ENCODE data around the gene RAB5B. TPM values are rescaled to one million over a fixed set of nuclear protein-coding genes. Genes with fewer than 3 reads are reported as not detected.

The RAB5B gene
- total RNA-seq, 2 donors from 2014 or later: 70.3 to 89.2 TPM

- H3K4me1 ChIP-seq (ENCODE audit: control insufficient read depth in 1 of 2, low read depth in 2 of 2): peaks cover 20 to 44% of the 10 kb centered on the region in 2 donors
- ATAC-seq (ENCODE audit: insufficient number of reproducible peaks, low FRiP score, low read depth): no peak
- H3K36me3 ChIP-seq: no peaks in the 10 kb centered on the region
- no peak overlapping the region for H3K4me3 ChIP-seq
- H3K27me3 ChIP-seq (replicated peaks; ENCODE audit: insufficient read depth): no peaks in the 10 kb centered on the region
- peak overlapping the region in 1 of 2 donors; percentile 84 for H3K27ac ChIP-seq
- no peaks in the 10 kb centered on the region for H3K9me3 ChIP-seq
- no peak for TF ChIP-seq CTCF (IDR thresholded peaks at IDR 0.05)
- DNase-seq (ENCODE audit: low spot score): no peak
These were observed 3.1 kb upstream of the RAB5B start for GRCh38 chr12:55970775-55971174.

GRCh38 chr12:55972042-55972441 is 1.8 kb upstream of the RAB5B start:
- no peaks in the 10 kb centered on the region for H3K27me3 ChIP-seq (replicated peaks; ENCODE audit: insufficient read depth)
- peaks cover 23 to 48% of the 10 kb centered on the region in 2 donors for H3K4me1 ChIP-seq (ENCODE audit: control insufficient read depth in 1 of 2, low read depth in 2 of 2)
- ATAC-seq (ENCODE audit: insufficient number of reproducible peaks, low FRiP score, low read depth) (no peak), DNase-seq (ENCODE audit: low spot score) (no peak)
- no peak for TF ChIP-seq CTCF (IDR thresholded peaks at IDR 0.05)
- no peaks in the 10 kb centered on the region for H3K9me3 ChIP-seq
- no peaks in the 10 kb centered on the region for H3K36me3 ChIP-seq
- H3K27ac ChIP-seq: peak overlapping the region; percentile 84 to 92
- H3K4me3 ChIP-seq: peak overlapping the region; percentile 72

GRCh38 chr12:55972456-55972855 is 1.4 kb upstream of the RAB5B start:
- peak overlapping the region; percentile 84 to 92 for H3K27ac ChIP-seq
- H3K4me1 ChIP-seq (ENCODE audit: control insufficient read depth in 1 of 2, low read depth in 2 of 2): peaks cover 20 to 48% of the 10 kb centered on the region in 2 donors
- no peaks in the 10 kb centered on the region for H3K27me3 ChIP-seq (replicated peaks; ENCODE audit: insufficient read depth)
- TF ChIP-seq CTCF (IDR thresholded peaks at IDR 0.05): no peak
- DNase-seq (ENCODE audit: low spot score) (no peak), ATAC-seq (ENCODE audit: insufficient number of reproducible peaks, low FRiP score, low read depth) (no peak)
- no peaks in the 10 kb centered on the region for H3K36me3 ChIP-seq
- H3K9me3 ChIP-seq: no peaks in the 10 kb centered on the region
- peak overlapping the region; percentile 72 for H3K4me3 ChIP-seq

GRCh38 chr12:55972911-55973598 is 823 bp upstream of the RAB5B start:
- Histone ChIP-seq H3K36me3 (no peaks in the 10 kb centered on the region), H3K9me3 (no peaks in the 10 kb centered on the region), H3K27me3 (replicated peaks; ENCODE audit: insufficient read depth) (no peaks in the 10 kb centered on the region), H3K4me1 (ENCODE audit: control insufficient read depth in 1 of 2, low read depth in 2 of 2) (peaks cover 17 to 45% of the 10 kb centered on the region in 2 donors), H3K4me3 (peak overlapping the region; percentile 72), H3K27ac (peak overlapping the region; percentile 84 to 92)
- ATAC-seq (ENCODE audit: insufficient number of reproducible peaks, low FRiP score, low read depth) (no peak), DNase-seq (ENCODE audit: low spot score) (no peak)
- no peak for TF ChIP-seq CTCF (IDR thresholded peaks at IDR 0.05)

GRCh38 chr12:55974308-55974730 is 441 bp downstream of the RAB5B start:
- no peak for ATAC-seq (ENCODE audit: insufficient number of reproducible peaks, low FRiP score, low read depth)
- Histone ChIP-seq H3K36me3 (no peaks in the 10 kb centered on the region), H3K9me3 (no peaks in the 10 kb centered on the region), H3K4me3 (peak overlapping the region; percentile 98), H3K4me1 (ENCODE audit: control insufficient read depth in 1 of 2, low read depth in 2 of 2) (peaks cover 17 to 55% of the 10 kb centered on the region in 2 donors), H3K27me3 (replicated peaks; ENCODE audit: insufficient read depth) (no peaks in the 10 kb centered on the region), H3K27ac (peak overlapping the region; percentile 97)
- no peak for TF ChIP-seq CTCF (IDR thresholded peaks at IDR 0.05)
- DNase-seq (ENCODE audit: low spot score): no peak
